ENCODE data around the gene KCNH3. TPM values are rescaled to one million over a fixed set of nuclear protein-coding genes. Genes with fewer than 3 reads are reported as not detected.

Gene KCNH3
- total and polyA plus RNA-seq, 2 of the 4 experiments (the other 2 are of a cell fraction), result 0.10 TPM; not detected in 1

- Histone ChIP-seq H3K56ac (ENCODE audit: extremely low read depth, insufficient read depth, low read length) (no peak overlapping the region), H3K4ac (ENCODE audit: low read depth, low read length) (no peak overlapping the region), H2BK20ac (ENCODE audit: low read depth, low read length) (no peak overlapping the region), H3K79me1 (ENCODE audit: low read depth in 1 of 2, low read length in 2 of 2) (no peaks in the 10 kb centered on the region), H3K9ac (ENCODE audit: low read depth, low read length) (no peak overlapping the region), H4K8ac (ENCODE audit: low read depth in 2 of 2, low read length in 2 of 2) (no peak overlapping the region), H4K5ac (ENCODE audit: low read depth, low read length) (no peak overlapping the region), H3K4me2 (ENCODE audit: low read depth, low read length) (no peak overlapping the region), H2AK5ac (ENCODE audit: low read depth, low read length) (no peak overlapping the region), H3K23ac (ENCODE audit: low read depth, low read length) (no peak overlapping the region), H2AK9ac (replicated peaks; ENCODE audit: low read depth, low read length, poor library complexity) (no peak overlapping the region), H3K4me3 (ENCODE audit: insufficient read depth, low read depth, low read length) (no peak overlapping the region), H4K20me1 (ENCODE audit: insufficient read depth, low read length) (no peaks in the 10 kb centered on the region), H3K9me1 (ENCODE audit: insufficient read depth, low read length) (no peaks in the 10 kb centered on the region), H2BK120ac (ENCODE audit: low read depth, low read length) (no peak overlapping the region), H3K18ac (ENCODE audit: low read depth, low read length) (no peak overlapping the region), H2BK5ac (ENCODE audit: low read depth, low read length, poor library complexity, severe bottlenecking) (no peak overlapping the region), H4K91ac (ENCODE audit: insufficient read depth, low read depth, low read length) (no peak overlapping the region), H3K4me1 (ENCODE audit: control insufficient read depth, insufficient read depth, low read length) (peaks cover 3% of the 10 kb centered on the region; the same call in 1 of the 2 replicates), H2AFZ (replicated peaks; ENCODE audit: low read length, poor library complexity) (no peak overlapping the region), H3K36me3 (ENCODE audit: control insufficient read depth, insufficient read depth, low read length) (no peaks in the 10 kb centered on the region), H3K27ac (ENCODE audit: insufficient read depth, low read length) (no peak overlapping the region), H3K14ac (replicated peaks; ENCODE audit: low read depth, low read length) (no peak overlapping the region), H3K9me3 (ENCODE audit: control insufficient read depth, insufficient read depth, low read length) (no peaks in the 10 kb centered on the region), H2BK15ac (ENCODE audit: low read depth, low read length) (no peak overlapping the region), H3K27me3 (ENCODE audit: control insufficient read depth, insufficient read depth, low read length) (peaks cover 86% of the 10 kb centered on the region)
- in situ Hi-C loops (cut with MboI; ENCODE audit: low sequenced_read_pairs), result no loop called here
- ATAC-seq (ENCODE audit: low read depth) (no peak), DNase-seq (no peak)
- ChIA-PET POLR2A (ENCODE audit: unreplicated experiment) (no interaction called here), CTCF (interaction anchor here (0.6 kb wide), 1 partner anchor 278 kb away, joined by 3 read pairs; no protein-coding TSS in a partner anchor)
- WGBS, 2 experiments (ENCODE audit: extremely low coverage in 2 of 2, insufficient read length in 1 of 2), result 75% methylated on average over 1 of the region's 7 CpGs; no CpG with 5 or more reads in 1 of the 2 experiments
- no TSS peak for BruUV-seq (replicated peaks)
- TF ChIP-seq CTCF (conservative IDR thresholded peaks at IDR 0.05; ENCODE audit: low read depth, low read length) (no peak), NFE2L2 (IDR thresholded peaks at IDR 0.05; ENCODE audit: low read depth, low read length) (no peak)
- dilution Hi-C loops (cut with HindIII; ENCODE audit: low sequenced_read_pairs, unreplicated experiment), result no loop called here
- intact Hi-C loops (cut with micrococcal nuclease), result no loop called here
Measured at GRCh38 chr12:49547090-49547690, 8.4 kb downstream of the KCNH3 start.
